ENCODE results near the gene LPCAT2.

- TF ChIP-seq CTCF (IDR thresholded peaks at IDR 0.05), result no peak
- TF ChIP-seq POLR2A (IDR thresholded peaks at IDR 0.05), result no peak
These were observed 23.4 kb downstream of the LPCAT2 start for GRCh38 chr16:55532227-55532626.
